HG02588 (cell line): ENCODE measurements around the gene DEFB123.
"Not testable (repeated sequence)": the region's sequence is repeated elsewhere in the genome, so short reads cannot be mapped to it uniquely, and the experiment has no call there.

Experiments
- ATAC-seq: cut with Tn5 transposase; IDR thresholded peaks from one replicate; pipeline ENCODE4 v1.9.1; 2021; ENCODE audit warnings: mild to moderate bottlenecking, moderate library complexity; ENCODE audit not compliant: unreplicated experiment

Gene DEFB123

GRCh38 chr20:31440012-31440659 lies at the start of gene DEFB123:
Gene DEFB123, plus strand, starts transcription at chr20:31440632. Its CDS starts 67 bp downstream, at chr20:31440699.
- no peak for ATAC-seq

- no peak for ATAC-seq
These were observed 47.6 kb upstream of the DEFB123 start for GRCh38 chr20:31392836-31393235.

GRCh38 chr20:31394900-31395299 lies 45.5 kb upstream of the DEFB123 start:
- no peak for ATAC-seq

GRCh38 chr20:31403886-31404285 lies 36.5 kb upstream of the DEFB123 start:
- ATAC-seq: no peak

GRCh38 chr20:31406115-31406514 lies 34.3 kb upstream of the DEFB123 start, which contains the start of gene DEFB121:
Gene DEFB121, minus strand, starts transcription at chr20:31406215. Its CDS starts 63 bp downstream, at chr20:31406152.
- no peak for ATAC-seq

- ATAC-seq: no peak
These were observed 30.4 kb upstream of the DEFB123 start for GRCh38 chr20:31410011-31410410.

- no peak for ATAC-seq
These were observed 26.1 kb upstream of the DEFB123 start for GRCh38 chr20:31414381-31414780.

GRCh38 chr20:31415653-31416052 lies 24.8 kb upstream of the DEFB123 start:
- no peak for ATAC-seq

GRCh38 chr20:31418307-31418706 lies 22.1 kb upstream of the DEFB123 start:
- ATAC-seq: no peak

GRCh38 chr20:31425797-31426196 lies 14.6 kb upstream of the DEFB123 start:
- ATAC-seq: no peak

GRCh38 chr20:31426891-31427551 lies 13.4 kb upstream of the DEFB123 start:
- not testable (repeated sequence) for ATAC-seq

GRCh38 chr20:31427576-31427975 lies 12.9 kb upstream of the DEFB123 start:
- not testable (repeated sequence) for ATAC-seq

GRCh38 chr20:31430568-31431115 lies 9.8 kb upstream of the DEFB123 start:
- no peak for ATAC-seq

GRCh38 chr20:31446084-31446819 lies 5.8 kb downstream of the DEFB123 start:
- ATAC-seq: no peak

- no peak for ATAC-seq
These were observed 9.3 kb downstream of the DEFB123 start for GRCh38 chr20:31449511-31450414.

GRCh38 chr20:31452575-31452974 lies 12.1 kb downstream of the DEFB123 start:
- no peak for ATAC-seq

- ATAC-seq: no peak
These were observed 13.9 kb downstream of the DEFB123 start for GRCh38 chr20:31454361-31454760.

- not testable (repeated sequence) for ATAC-seq
These were observed 30.5 kb downstream of the DEFB123 start for GRCh38 chr20:31470946-31471345.

GRCh38 chr20:31472395-31473330 lies 32.2 kb downstream of the DEFB123 start:
- ATAC-seq: no peak
